Neuronal stem cell (in vitro differentiated cells): ENCODE data around the gene DACT2.
"Not testable (repeated sequence)": the region's sequence is repeated elsewhere in the genome, so short reads cannot be mapped to it uniquely, and the experiment has no call there.

ENCODE experiments used
- DNase-seq: peaks from one replicate; pipeline ENCODE4 v3.0.0-alpha.2; 2013; ENCODE audit warnings: low spot score
- H2AFZ ChIP-seq: one replicate; pipeline ENCODE4 v1.6.1; 2013; ENCODE audit warnings: mild to moderate bottlenecking, low read length, inconsistent platforms
- H2AK5ac ChIP-seq: 2 replicates; pipeline ENCODE4 v1.6.1; 2013; ENCODE audit warnings: low read depth, mild to moderate bottlenecking, inconsistent platforms, low read length, moderate library complexity, mixed read lengths
- H2BK120ac ChIP-seq: 2 replicates; pipeline ENCODE4 v1.6.1; 2013; ENCODE audit warnings: low read depth, mild to moderate bottlenecking, inconsistent platforms, low read length, moderate library complexity, mixed read lengths
- H2BK12ac ChIP-seq: one replicate; pipeline ENCODE4 v1.6.1; 2013; ENCODE audit warnings: low read length, inconsistent platforms
- H2BK15ac ChIP-seq: 2 replicates; pipeline ENCODE4 v1.6.1; 2013; ENCODE audit warnings: mild to moderate bottlenecking, low read length, inconsistent platforms, mixed read lengths
- H2BK5ac ChIP-seq: one replicate; pipeline ENCODE4 v1.6.1; 2013; ENCODE audit warnings: inconsistent platforms, mild to moderate bottlenecking, low read length, moderate library complexity
- H3K14ac ChIP-seq: one replicate; pipeline ENCODE4 v1.6.1; 2013; ENCODE audit warnings: low read length, inconsistent platforms
- H3K18ac ChIP-seq: 2 replicates; pipeline ENCODE4 v1.6.1; 2013; ENCODE audit warnings: low read length, inconsistent platforms
- H3K23ac ChIP-seq: 2 replicates; pipeline ENCODE4 v1.6.1; 2013; ENCODE audit warnings: low read depth, mild to moderate bottlenecking, mixed read lengths, low read length, inconsistent platforms; ENCODE audit not compliant: poor library complexity
- H3K27ac ChIP-seq: replicated peaks from 3 replicates; pipeline ENCODE4 v1.5.1; 2013; ENCODE audit warnings: low read length, inconsistent platforms
- H3K27me3 ChIP-seq, 3 experiments: 2 replicates each; pipeline ENCODE4 v1.6.1; 2013; ENCODE audit warnings: low read length in 3 of 3, mild to moderate bottlenecking in 2 of 3, inconsistent platforms in 1 of 3, low read depth in 1 of 3, mixed read lengths in 1 of 3, moderate library complexity in 1 of 3; ENCODE audit not compliant: control insufficient read depth in 3 of 3, insufficient read depth in 3 of 3
- H3K36me3 ChIP-seq, 2 donors: replicated peaks in 1 of 2; 2 replicates each; pipeline ENCODE4 v1.6.1; 2013; ENCODE audit warnings: low read length in 2 of 2; ENCODE audit not compliant: control insufficient read depth in 2 of 2, insufficient read depth in 2 of 2
- H3K4ac ChIP-seq: 2 replicates; pipeline ENCODE4 v1.6.1; 2013; ENCODE audit warnings: inconsistent platforms, mild to moderate bottlenecking, low read length, moderate library complexity
- H3K4me1 ChIP-seq, 2 donors: 1 replicate in 1 of 2; 2 replicates in 1 of 2; pipeline ENCODE4 v1.6.1; 2013; ENCODE audit warnings: low read length in 2 of 2, low read depth in 1 of 2; ENCODE audit not compliant: control insufficient read depth in 2 of 2, insufficient read depth in 1 of 2
- H3K4me2 ChIP-seq: one replicate; pipeline ENCODE4 v1.6.1; 2013; ENCODE audit warnings: mild to moderate bottlenecking, low read length, inconsistent platforms; ENCODE audit not compliant: insufficient read depth, poor library complexity, severe bottlenecking
- H3K4me3 ChIP-seq, 2 donors: 2 replicates each; pipeline ENCODE4 v1.5.1; 2013; ENCODE audit warnings: low read length in 2 of 2, mild to moderate bottlenecking in 2 of 2, inconsistent platforms in 1 of 2, moderate library complexity in 1 of 2
- H3K79me1 ChIP-seq: one replicate; pipeline ENCODE4 v1.6.1; 2013; ENCODE audit warnings: low read depth, mild to moderate bottlenecking, inconsistent platforms, low read length, moderate library complexity
- H3K9ac ChIP-seq: one replicate; pipeline ENCODE4 v1.6.1; 2013; ENCODE audit warnings: mild to moderate bottlenecking, low read depth, low read length, inconsistent platforms; ENCODE audit not compliant: poor library complexity
- H3K9me3 ChIP-seq, 2 donors: replicated peaks in 1 of 2; 2 replicates each; pipeline versions ENCODE3 to v1.6.1; 2013; ENCODE audit warnings: low read length in 2 of 2, mild to moderate bottlenecking in 2 of 2, inconsistent platforms in 1 of 2, low read depth in 1 of 2, mixed read lengths in 1 of 2, moderate library complexity in 1 of 2; ENCODE audit not compliant: control insufficient read depth in 2 of 2, insufficient read depth in 1 of 2
- H4K8ac ChIP-seq: one replicate; pipeline ENCODE4 v1.6.1; 2013; ENCODE audit warnings: low read depth, mild to moderate bottlenecking, inconsistent platforms, low read length, moderate library complexity
- H4K91ac ChIP-seq: one replicate; pipeline ENCODE4 v1.6.1; 2013; ENCODE audit warnings: low read length, low read depth, mild to moderate bottlenecking, inconsistent platforms; ENCODE audit not compliant: poor library complexity
- WGBS, 2 donors: extraction: QIAGEN DNeasy Blood & Tissue Kit; methylation state at CpG; one replicate each; pipeline ENCODE4 v1.1.7; 2013; ENCODE audit warnings: missing lambda C conversion rate in 2 of 2, mixed read lengths in 1 of 2; ENCODE audit not compliant: insufficient read length in 2 of 2, insufficient replicate concordance in 1 of 2; ENCODE audit errors: extremely low coverage in 2 of 2; 5-methylcytosine and 5-hydroxymethylcytosine counted together

DACT2 gene

DNA sequence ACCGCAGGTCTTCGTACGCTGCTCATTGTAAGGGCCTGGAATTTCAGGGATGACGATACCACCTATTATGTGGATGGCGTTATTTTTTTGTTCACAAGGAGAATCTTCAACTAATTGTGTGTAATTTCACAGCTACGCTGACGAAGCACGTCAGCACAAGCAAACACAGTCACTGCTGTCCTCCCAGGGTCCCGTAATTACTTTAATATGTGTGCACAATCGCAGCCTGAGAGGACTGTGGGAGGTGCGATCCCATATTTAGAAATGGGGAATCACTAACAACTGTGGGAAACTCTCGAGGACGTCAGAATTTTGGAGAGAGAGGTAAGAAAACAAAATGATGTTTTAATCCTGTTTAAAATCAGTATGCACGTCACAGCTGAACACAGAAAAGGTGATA lies 40.2 kb upstream of the DACT2 start:
- no peak overlapping the region for H2BK15ac ChIP-seq
- WGBS, 2 donors = no CpG with 5 or more reads among the region's 14 CpGs
- no peak overlapping the region for H4K91ac ChIP-seq
- no peak overlapping the region for H3K9ac ChIP-seq
- H2BK5ac ChIP-seq = no peak overlapping the region
- H3K9me3 ChIP-seq = peaks cover 6 to 10% of the 10 kb centered on the region in 2 donors
- no peak overlapping the region for H2AK5ac ChIP-seq
- H3K27me3 ChIP-seq = no peaks in the 10 kb centered on the region
- H4K8ac ChIP-seq = no peak overlapping the region
- no peak overlapping the region for H3K18ac ChIP-seq
- no peak overlapping the region for H3K14ac ChIP-seq
- no peak overlapping the region for H3K4me2 ChIP-seq
- H2BK12ac ChIP-seq = no peak overlapping the region
- H2BK120ac ChIP-seq = no peak overlapping the region
- no peaks in the 10 kb centered on the region for H3K36me3 ChIP-seq
- no peak overlapping the region for H3K23ac ChIP-seq
- no peak overlapping the region for H2AFZ ChIP-seq
- no peak overlapping the region for H3K4ac ChIP-seq
- H3K4me1 ChIP-seq = peaks cover 2 to 4% of the 10 kb centered on the region in 2 donors
- DNase-seq = no peak
- peaks cover 2% of the 10 kb centered on the region for H3K79me1 ChIP-seq
- H3K4me3 ChIP-seq = no peak overlapping the region
- H3K27ac ChIP-seq = no peak overlapping the region

DNA sequence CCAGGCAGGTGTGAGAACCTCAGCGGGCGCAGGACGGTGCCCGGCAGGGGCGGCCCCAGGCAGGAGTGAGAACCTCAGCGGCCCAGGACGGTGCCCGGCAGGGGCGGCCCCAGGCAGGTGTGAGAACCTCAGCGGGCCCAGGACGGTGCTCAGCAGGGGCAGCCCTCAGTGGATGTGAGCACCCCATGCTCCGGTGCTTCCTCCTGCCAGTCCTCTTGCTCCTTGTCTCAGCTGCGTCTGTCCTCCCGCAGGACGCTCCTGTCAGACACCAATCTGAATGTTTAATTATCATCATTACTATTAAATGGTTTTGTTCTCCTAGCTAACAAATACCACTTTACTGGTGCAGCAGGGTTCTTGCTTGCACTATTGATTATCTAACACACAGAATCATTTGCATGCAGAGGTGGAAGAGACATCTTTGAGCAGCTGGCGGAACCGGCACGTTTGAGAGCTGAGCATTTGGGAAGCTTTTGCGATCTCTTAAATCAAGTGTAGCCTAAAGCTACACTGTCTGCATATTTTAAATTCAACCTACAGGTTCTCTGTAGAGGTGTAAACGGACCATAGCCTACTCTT lies 39.4 kb upstream of the DACT2 start:
- Histone ChIP-seq H3K9me3 (peaks cover 6 to 10% of the 10 kb centered on the region in 2 donors), H2AFZ (no peak overlapping the region), H2BK15ac (no peak overlapping the region), H2BK12ac (no peak overlapping the region), H3K4me3 (no peak overlapping the region), H3K9ac (no peak overlapping the region), H3K36me3 (no peaks in the 10 kb centered on the region), H2BK5ac (no peak overlapping the region), H4K8ac (no peak overlapping the region), H3K23ac (no peak overlapping the region), H3K4me2 (no peak overlapping the region), H3K4me1 (peaks cover 2 to 4% of the 10 kb centered on the region in 2 donors), H2AK5ac (no peak overlapping the region), H3K4ac (no peak overlapping the region), H3K27me3 (no peaks in the 10 kb centered on the region), H4K91ac (no peak overlapping the region), H2BK120ac (no peak overlapping the region), H3K18ac (no peak overlapping the region), H3K79me1 (peaks cover 2% of the 10 kb centered on the region), H3K14ac (no peak overlapping the region), H3K27ac (no peak overlapping the region)
- WGBS, 2 donors = no CpG with 5 or more reads among the region's 20 CpGs
- DNase-seq = no peak

DNA sequence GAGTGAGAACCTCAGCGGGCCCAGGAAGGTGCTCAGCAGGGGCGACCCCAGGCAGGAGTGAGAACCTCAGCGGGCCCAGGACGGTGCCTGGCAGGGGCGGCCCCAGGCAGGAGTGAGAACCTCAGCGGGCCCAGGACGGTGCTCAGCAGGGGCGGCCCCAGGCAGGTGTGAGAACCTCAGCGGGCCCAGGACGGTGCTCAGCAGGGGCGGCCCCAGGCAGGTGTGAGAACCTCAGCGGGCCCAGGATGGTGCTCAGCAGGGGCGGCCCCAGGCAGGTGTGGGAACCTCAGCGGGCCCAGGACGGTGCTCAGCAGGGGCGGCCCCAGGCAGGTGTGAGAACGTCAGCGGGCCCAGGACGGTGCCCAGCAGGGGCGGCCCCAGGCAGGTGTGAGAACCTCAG lies 37.3 kb upstream of the DACT2 start:
- H2BK15ac ChIP-seq, H3K23ac ChIP-seq, H2AK5ac ChIP-seq, H2BK12ac ChIP-seq, H3K4me2 ChIP-seq, H3K36me3 ChIP-seq, H4K91ac ChIP-seq, DNase-seq, H2AFZ ChIP-seq, H3K14ac ChIP-seq, H2BK5ac ChIP-seq, H4K8ac ChIP-seq, H3K9ac ChIP-seq, H2BK120ac ChIP-seq, H3K27me3 ChIP-seq, H3K4me3 ChIP-seq, H3K4ac ChIP-seq, H3K4me1 ChIP-seq, H3K27ac ChIP-seq, H3K18ac ChIP-seq, H3K79me1 ChIP-seq: not testable (repeated sequence)
- WGBS, 2 donors = no CpG with 5 or more reads among the region's 20 CpGs
- peaks cover 3 to 10% of the 10 kb centered on the region in 2 donors for H3K9me3 ChIP-seq

DNA sequence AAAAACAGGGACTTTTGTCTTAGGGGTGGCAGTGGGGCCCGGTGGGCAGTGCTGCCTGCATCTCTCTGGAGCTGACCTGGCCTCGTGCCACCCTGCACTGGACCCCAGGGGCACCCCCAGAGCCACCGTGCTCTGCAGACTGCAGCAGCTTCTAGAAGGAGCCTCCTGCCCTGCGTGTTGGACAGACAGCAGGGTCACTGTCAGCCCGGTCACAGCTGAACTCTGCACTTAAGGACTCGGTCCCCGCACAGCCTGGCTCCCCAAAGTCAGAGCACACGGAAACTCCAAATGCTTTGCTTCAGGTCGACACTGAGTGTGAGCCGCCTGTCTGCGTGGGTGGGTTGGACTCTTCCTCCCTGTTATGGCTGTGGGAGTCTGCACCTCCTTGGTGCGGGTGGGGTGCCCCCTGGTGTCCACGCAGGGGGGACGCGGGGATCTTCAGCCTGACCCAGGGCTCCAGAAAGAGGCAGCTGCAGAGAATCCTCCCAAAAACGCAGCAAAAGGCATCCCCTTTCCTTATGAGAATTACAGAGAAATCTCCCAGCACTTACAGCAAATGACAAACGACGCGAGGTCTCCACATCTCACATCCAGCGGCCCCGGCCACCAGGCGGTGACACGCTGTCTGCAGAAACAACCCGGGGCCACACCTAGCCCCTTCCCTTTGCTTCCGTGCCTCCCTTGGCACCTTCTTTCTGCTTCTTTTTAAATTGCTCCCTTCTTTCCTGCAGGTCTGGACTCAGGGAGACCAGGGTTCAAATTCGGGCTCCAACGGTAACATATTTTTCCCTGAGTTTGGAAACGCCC lies 36.3 kb upstream of the DACT2 start:
- H2AK5ac ChIP-seq = peak overlapping the region; percentile 60
- no peak overlapping the region for H3K4me2 ChIP-seq
- H2BK5ac ChIP-seq = no peak overlapping the region
- no peak overlapping the region for H3K4ac ChIP-seq
- no peak overlapping the region for H3K27ac ChIP-seq
- peak overlapping the region; percentile 91 for H2AFZ ChIP-seq
- H3K79me1 ChIP-seq = no peaks in the 10 kb centered on the region
- WGBS, 2 donors = no CpG with 5 or more reads among the region's 28 CpGs
- H3K4me1 ChIP-seq = peaks cover 0 to 4% of the 10 kb centered on the region in 2 donors
- H4K91ac ChIP-seq = no peak overlapping the region
- no peaks in the 10 kb centered on the region for H3K36me3 ChIP-seq
- no peak overlapping the region for H3K9ac ChIP-seq
- H3K18ac ChIP-seq = peak overlapping the region; percentile 76
- H2BK12ac ChIP-seq = peak overlapping the region; percentile 27
- H2BK15ac ChIP-seq = no peak overlapping the region
- no peak overlapping the region for H3K14ac ChIP-seq
- DNase-seq = peak; percentile 29
- H4K8ac ChIP-seq = no peak overlapping the region
- H3K23ac ChIP-seq = peak overlapping the region; percentile 68
- no peaks in the 10 kb centered on the region for H3K27me3 ChIP-seq
- H3K4me3 ChIP-seq = no peak overlapping the region
- H2BK120ac ChIP-seq = no peak overlapping the region
- H3K9me3 ChIP-seq = peaks cover 1 to 3% of the 10 kb centered on the region in 2 donors
